NCI-H146 treated with DMSO at 0.1 percent for 48 hours (cell line): ENCODE measurements around the gene TH.
A peak's percentile ranks its signal among the peaks of the same experiment; 100 is the strongest.

Experiments used
- DNase-seq: peaks from one replicate; lab custom pipeline; 2025; ENCODE audit not compliant: unreplicated experiment; lab: John Stamatoyannopoulos, UW

Gene TH

GRCh38 chr11:2143799-2144543 lies 27.6 kb downstream of the TH start:
- no peak for DNase-seq

DNA sequence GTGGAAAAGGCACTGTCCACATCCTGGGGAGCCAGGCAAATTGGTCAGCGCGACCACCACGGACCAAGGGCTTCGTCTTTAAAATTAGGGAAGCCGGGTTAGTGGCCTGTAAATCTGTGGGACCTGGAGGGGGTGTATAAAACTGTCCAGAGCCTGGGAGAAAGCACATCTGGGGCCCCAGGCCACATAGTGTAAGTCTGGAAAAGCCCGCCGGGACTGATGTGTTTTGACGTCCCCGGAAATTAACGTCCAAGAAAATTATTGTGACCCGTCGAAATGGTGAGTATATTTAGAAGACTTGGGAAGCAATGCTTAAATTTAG lies 28.2 kb downstream of the TH start:
- no peak for DNase-seq

GRCh38 chr11:2142762-2143202 lies 28.8 kb downstream of the TH start:
- DNase-seq, result no peak

GRCh38 chr11:2142300-2142759 lies 29.3 kb downstream of the TH start:
- DNase-seq, result no peak

DNA sequence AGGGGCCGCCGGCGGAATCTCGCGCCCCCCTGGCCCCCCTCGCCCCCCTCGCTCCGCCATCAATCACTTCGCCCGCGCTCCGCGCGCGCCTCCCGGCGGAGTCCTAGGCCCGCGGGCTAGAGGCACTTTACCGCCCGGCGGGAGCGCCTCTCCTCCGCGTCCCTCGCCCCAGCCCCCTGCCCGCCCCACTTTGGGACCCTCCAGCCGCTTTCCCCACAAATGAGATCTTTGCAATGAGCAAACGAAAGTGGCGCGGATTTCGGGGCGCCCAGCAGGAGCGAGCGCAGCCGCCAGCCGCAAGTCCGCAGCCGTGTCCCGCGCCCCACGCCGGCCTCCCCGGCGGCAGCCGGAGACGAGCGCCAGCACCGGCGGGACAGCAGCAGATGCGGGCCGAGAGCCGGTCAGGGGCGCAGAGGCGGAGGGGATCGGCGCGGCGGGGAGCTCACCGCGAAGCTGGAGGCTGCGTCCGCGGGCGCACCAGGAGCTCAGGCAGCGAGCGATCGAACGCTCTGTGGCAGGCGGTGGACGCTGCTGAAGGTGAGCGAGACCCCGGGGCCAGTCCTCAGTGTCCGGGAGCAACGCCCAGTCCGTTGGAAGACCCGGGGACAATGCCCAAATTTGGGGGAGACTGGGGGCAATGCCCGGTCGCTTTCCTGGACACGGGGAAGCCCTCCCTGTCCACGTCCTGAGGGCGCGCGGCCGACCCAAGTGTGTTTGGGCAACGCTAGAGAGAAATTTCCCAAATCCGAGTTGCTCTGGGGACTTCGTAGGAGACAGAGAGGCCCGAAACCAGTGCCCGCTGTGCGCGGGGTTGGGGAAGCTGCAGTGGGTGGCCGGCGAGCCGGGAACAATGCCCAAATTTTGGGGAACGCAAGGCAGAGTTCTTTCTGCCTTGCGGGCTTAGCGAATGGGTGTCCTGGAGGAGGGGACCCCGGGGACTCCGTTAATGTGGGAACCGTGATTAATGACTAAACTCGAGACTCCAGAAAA lies 30.9 kb downstream of the TH start:
- DNase-seq, result no peak

- DNase-seq, result no peak
Observed at GRCh38 chr11:2139621-2140337, 31.8 kb downstream of the TH start.

DNA sequence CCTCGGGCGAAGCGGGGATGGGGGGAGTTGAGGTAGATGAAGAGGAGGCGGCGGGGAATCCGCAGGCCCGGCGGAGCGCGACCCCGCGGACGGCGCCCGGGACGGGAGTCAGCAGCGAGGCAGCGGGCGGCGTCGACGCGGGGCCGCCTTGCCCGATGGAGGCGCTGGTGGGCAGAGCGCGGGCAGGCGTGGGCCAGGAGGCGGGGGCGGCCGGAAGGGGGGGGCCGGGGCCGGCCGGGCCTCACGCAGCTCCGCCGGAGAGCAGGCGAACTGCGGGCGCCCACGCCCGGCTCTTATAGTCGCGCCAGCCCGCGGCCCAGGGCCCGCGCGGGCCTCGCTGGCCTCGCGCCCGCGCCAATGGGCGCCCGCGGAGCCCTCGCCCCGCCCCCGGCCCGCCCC lies 32.5 kb downstream of the TH start, which contains the start of gene IGF2:
IGF2 (minus strand) TSS at position 267 of the 399 bp plus-strand sequence. CDS start 3,866 bp downstream, outside the sequence.
- no peak for DNase-seq

- DNase-seq, result peak; percentile 4
Observed at GRCh38 chr11:2138431-2139122, 33.0 kb downstream of the TH start.

GRCh38 chr11:2138068-2138430 lies 33.6 kb downstream of the TH start:
- DNase-seq, result no peak

DNA sequence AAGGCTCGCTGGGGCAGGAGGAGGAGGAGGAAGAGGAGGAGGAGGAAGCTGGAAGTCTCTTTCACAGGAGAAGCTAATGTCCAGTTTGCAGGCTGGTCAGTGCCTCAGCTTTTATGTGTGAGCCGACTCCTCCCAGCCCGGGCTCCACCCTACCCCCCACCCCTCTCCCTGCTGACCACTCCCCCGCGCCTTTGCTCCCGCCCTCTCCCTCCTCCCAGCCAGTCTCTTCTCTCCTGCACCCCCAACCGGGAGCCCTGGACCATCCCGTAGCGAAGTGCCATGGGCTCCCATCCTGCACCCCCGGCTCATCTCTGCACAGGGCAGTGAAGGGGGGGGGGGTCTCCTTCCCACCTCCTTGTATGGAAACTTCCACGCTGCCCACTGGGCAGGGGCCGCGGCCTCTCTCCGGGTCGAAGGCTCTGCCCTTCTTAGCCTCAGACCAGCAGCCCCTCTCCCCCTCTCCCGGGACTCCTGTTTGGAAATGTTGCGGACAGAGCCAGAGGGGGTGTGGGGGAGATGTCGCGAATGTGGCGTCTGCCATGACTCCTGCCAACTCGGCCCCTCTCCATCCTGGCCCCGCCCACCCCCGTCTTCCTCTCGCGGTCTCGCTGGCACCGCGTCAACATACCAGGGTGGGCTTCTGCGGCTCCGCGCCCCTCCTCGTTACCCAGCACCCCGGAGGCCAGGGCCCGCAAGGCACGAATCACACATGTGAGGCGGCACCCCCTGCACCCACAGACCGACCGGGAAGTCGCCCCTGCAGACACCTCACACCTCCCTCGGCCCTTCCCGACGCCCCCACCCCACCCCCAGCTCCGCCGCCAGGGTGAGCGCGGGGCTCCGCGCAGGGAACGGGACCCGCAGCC lies 34.2 kb downstream of the TH start:
- DNase-seq, result no peak

GRCh38 chr11:2136952-2137201 lies 34.7 kb downstream of the TH start:
- no peak for DNase-seq

DNA sequence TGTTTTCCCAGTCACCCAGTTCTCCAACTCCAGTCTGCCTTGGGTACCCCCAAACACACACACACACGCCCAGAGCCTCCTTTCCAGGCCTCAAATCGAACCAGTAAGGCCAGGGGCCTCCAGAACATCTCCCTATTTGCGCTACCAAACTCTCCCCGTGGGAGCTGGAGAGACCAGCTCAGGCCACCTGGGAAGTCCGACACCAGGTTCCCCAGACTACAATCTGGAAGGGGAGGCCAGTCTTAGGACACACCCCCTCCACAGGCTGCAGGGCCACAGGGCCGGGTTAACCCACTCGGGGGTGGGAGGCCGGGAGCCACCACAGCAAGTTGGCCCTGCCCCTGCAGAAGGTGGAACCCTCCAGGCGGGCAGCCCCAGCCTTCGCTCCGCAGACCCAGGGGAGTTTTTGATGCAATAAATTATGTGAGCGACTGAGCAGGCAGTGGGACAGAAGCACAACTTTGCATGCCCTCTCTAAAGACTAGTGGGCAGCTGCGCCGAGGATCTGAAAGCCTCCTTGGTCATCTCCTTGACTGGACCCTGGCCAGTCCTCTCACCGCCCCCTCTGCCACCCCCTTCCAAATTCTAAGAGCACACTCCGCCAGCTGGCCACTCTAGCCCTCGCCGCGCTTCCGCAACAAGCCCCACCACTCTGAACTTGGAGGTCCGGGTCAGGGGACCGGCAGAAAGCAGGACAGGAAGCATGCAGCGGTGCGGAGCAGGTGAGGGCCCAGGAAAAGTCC lies 35.2 kb downstream of the TH start:
- DNase-seq, result no peak

- no peak for DNase-seq
Observed at GRCh38 chr11:2135648-2136201, 35.9 kb downstream of the TH start.

DNA sequence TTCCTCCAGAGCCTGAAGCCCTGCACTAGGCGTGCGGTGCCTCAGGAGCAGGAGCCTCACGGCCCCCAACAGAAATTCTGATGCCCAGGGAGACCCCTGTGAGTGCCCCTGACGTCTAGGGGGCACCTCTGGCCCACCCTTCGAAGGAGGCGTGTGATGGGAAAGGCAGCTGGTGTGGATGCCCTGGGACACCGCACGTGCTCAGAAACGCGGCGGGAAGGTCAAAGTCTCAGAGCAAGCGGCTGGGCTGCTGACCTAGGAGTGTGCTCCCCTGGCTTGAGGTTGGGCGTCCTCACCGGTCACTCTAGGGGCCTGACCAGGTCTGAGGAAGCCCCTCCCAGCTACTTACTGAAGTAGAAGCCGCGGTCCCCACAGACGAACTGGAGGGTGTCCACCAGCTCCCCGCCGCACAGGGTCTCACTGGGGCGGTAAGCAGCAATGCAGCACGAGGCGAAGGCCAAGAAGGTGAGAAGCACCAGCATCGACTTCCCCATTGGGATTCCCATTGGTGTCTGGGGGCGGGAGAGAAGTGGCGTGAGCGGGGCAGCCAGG lies 36.5 kb downstream of the TH start:
- no peak for DNase-seq

DNA sequence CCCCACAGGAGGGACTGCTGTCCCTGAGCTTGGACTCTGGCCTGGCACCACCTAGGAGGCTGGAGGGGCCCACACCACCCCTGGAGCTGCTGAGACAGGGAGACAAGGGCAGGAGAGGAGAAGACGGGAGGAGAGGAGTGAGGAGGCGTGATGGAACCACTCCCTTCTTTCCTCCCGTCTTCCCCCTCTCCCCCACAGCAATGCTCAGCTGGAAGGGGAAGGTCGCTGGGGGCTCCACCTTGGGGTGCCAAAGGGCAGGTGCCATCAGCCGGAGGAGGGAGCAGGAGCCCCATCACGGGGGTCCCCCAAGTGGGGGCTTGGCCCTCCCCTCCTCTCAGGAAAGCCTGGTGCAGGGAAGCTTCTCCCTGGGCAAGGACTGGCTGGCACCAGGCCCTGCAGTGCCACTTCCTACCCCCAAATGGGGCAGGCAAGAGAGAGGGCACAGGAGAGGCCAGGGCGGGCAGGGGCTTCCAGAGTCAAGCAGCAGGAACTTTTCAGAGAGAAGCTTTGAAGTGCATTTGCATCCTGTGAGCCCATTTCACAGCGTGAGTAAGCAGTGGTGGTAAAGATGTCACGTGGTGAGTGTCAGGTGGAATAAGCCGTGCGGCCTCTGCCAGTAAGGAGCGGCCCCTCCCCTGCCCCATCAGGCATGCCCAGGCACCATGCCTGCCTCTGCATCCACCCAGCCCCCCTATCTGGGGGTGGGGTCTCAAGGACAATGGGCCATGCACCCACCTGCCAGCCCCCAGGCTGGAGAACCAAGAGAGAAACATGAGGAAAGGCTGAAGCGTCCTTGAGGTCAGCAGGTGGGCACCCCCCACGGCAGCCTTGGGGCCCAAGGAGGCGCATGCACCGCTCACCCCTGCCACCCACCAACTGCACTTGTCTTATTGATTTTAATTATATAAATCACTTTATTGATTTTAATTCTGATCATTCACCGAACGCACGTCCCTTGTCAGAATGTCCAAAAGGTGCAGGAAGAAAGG lies 37.3 kb downstream of the TH start:
- DNase-seq, result no peak

DNA sequence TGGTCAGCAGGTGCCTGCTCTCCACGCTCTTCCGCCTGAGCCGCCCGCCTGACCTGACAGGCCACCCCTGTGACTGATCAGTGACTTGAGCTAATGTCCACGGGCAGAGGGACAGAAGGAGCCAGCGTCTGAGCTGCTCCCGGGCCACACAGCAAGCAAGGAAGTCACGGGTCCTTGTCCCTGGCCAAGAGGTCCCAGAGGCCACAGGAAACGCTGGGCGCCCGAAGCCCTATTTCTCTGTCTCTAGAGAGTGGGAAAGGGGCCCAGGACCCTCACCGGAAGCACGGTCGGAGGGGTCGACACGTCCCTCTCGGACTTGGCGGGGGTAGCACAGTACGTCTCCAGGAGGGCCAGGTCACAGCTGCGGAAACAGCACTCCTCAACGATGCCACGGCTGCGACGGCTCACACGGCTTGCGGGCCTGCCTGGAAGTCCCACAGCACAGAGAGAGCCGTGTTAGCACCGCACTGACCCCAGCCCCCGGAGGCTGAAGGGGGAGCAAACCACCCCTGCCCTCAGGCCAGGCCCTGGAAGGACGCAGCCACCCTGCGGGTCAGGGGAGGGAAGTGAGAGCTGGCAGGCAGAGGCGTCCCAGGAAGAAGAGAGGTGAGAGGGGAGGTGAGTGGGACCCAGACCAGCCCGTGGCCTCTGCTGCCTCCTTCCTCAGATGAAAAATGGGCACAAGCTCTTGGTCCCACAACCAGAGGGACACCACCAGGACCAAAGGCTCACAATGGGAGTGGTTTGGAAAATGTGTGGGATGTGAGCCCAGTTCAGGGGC lies 38.2 kb downstream of the TH start:
- DNase-seq, result no peak

DNA sequence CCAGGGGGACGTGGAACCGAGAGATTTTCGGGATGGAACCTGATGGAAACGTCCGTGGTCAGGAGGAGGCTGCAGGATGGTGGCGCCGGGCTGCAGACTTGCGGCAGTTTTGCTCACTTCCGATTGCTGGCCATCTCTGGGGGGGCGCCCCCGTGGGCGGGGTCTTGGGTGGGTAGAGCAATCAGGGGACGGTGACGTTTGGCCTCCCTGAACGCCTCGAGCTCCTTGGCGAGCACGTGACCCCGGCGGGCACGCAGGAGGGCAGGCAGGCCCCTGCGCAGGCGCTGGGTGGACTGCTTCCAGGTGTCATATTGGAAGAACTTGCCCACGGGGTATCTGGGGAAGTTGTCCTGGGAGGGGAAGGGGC lies 38.8 kb downstream of the TH start:
- DNase-seq, result no peak
